HEK293T (cell line): ENCODE measurements around the gene GINS1.

Experiments
- BHLHE40 ChIP-seq: fragments of 450-650 bp; IDR thresholded peaks from 2 replicates; pipeline ENCODE4 v1.6.1; 2016; ENCODE audit warnings: mild to moderate bottlenecking, moderate library complexity, borderline replicate concordance
- CTBP1 ChIP-seq: fragments of 450-650 bp; IDR thresholded peaks from 2 replicates; pipeline ENCODE4 v1.6.1; 2016; ENCODE audit warnings: borderline replicate concordance
- FOXA1 ChIP-seq: fragments of 450-650 bp; IDR thresholded peaks from 2 replicates; pipeline ENCODE4 v1.6.1; 2016; ENCODE audit warnings: mild to moderate bottlenecking
- SUZ12 ChIP-seq: fragments of 450-650 bp; IDR thresholded peaks from 2 replicates; pipeline ENCODE4 v1.6.1; 2016; ENCODE audit warnings: mild to moderate bottlenecking
- TARDBP ChIP-seq: fragments of 450-650 bp; IDR thresholded peaks from 2 replicates; pipeline ENCODE4 v1.6.1; 2016
- ZNF384 ChIP-seq: fragments of 450-650 bp; IDR thresholded peaks from 2 replicates; pipeline ENCODE4 v1.6.1; 2016

DNA sequence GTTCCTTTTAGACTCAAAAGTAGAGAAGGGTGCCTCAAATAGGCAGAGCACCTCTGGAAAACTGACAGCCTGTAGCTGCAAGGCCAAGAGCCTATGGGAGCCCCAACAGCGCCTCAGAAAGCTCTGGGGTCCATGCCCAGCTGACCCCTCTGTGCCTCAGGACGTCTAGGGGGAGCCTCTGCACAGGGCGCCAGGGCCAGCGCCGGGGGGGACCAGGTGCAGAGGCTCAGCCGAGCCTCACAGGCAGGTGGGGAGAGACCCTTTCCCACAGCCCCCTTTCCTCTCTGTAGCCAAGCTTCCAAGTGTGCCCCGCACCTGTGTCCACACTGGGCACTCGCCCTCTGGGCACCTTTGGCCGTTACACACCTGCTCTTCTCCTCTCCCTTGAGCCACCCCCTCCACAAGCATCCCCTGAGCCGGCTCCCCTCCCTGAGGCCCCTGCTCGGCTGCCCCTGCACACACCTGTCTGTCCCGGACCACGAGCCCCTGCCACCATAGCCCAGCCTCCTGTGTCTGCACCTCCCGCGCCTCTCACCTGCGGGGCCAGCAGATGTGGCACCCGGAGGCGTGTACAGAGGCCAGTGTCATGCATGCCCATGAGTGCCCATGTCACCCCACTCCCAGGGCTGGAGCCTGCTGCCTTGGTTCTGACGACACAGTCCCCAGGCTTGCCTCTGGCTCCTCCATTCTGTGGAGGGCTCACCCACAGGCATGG, 53.2 kb downstream of the GINS1 start:
- TF ChIP-seq TARDBP (no peak), FOXA1 (no peak), SUZ12 (no peak), CTBP1 (no peak), BHLHE40 (no peak), ZNF384 (no peak)
